ENCODE results near the gene SIDT2.
"Not testable (repeated sequence)": the region's sequence is repeated elsewhere in the genome, so short reads cannot be mapped to it uniquely, and the experiment has no call there.

Gene SIDT2

DNA sequence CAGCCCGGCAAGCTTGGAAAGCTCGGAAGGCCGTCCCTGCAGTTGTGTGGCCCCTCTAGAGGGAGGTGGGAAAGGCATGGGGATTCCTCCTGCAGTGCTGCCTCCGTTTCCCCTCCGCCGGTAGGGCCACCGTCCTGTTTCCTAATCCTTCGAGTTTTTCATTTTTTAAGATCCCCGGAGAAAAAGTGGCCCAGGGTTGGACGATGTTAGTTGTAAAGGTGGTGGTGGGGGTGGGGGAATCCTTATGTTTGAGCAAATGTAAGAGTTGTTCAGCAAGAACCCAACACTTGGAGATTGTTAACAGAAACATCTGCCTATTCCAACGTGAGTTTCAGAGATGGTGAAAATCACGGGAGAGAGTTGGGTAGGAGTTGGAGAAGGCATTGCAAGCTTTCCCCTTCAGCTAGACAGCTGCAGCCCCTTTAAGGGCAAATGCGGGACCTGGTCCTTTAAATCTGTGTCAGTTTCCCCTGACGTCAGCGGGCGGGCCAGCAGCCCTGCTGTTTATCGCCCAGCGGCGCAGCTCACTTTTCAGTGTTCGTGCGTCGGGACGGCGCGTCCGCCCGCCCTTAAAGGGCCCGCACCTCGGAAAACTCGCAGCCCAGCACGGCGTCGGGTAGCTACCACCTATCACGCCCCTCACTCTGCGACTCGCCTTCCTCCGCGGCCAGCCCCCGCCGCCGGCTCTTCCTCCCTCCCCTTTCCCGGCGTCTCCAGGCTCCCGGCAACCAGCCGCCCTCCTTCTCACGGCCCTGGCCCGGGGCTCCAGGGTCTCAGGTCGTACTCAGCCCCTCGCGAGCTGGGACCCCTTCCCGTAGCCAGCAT is at the start of gene SIDT2:
SIDT2 (plus strand) TSS at position 534 of the 825 bp plus-strand sequence. CDS start 521 bp downstream, outside the sequence.
- DNase-seq (ENCODE audit: low spot score) = peak; percentile 84

DNA sequence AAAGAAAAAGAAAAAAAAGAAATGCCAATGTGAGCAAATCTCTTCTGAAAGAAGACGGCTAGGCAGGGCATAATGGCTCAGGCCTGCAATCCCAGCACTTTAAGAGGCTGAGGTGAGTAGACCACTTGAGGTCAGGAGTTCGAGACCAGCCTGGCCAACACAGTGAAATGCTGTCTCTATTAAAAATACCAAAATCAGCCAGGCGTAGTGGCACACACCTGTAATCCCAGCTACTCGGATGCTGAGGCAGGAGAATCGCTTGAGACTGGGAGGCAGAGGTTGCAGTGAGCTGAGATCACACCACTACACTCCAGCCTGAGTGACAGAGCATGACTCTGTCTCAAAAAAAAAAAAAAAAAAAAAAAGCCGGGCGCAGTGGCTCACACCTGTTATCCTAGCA is 48.1 kb upstream of the SIDT2 start:
- not testable (repeated sequence) for DNase-seq (ENCODE audit: low spot score)

DNA sequence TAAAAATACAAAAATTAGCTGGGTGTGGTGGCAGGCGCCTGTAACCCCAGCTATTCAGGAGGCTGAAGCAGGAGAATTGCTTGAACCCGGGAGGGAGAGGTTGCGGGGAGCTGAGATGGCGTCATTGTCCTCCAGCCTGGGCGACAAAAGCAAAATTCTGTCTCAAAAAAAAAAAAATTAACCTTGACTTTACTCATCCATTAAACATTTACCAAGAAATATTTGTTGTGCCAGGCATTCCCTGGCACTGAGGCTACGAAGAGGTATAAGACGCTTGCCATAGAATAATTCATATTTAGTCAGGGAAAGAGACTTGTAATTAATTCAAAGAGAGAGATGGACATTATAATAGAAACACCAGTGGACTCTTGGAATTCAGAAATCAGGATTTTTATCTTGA is 47.7 kb upstream of the SIDT2 start:
- DNase-seq (ENCODE audit: low spot score) = no peak

DNA sequence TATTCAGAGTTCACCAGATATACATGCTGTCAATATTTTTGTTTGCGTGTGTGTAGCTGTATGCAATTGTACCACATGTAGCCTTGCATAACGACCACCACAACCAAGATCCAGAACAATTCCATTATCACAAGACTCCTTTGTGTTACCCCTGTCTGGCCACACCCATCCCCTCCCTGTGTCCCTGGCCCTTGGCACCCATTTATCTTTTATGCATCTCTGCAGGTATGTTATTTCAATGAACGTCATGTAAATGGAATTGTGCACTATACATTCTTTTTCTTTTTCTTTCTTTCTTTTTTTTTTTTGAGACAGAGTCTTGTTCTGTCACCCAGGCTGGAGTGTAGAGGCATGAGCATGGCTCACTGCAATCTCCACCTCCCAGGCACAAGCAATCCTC is 44.1 kb upstream of the SIDT2 start:
- no peak for DNase-seq (ENCODE audit: low spot score)

DNA sequence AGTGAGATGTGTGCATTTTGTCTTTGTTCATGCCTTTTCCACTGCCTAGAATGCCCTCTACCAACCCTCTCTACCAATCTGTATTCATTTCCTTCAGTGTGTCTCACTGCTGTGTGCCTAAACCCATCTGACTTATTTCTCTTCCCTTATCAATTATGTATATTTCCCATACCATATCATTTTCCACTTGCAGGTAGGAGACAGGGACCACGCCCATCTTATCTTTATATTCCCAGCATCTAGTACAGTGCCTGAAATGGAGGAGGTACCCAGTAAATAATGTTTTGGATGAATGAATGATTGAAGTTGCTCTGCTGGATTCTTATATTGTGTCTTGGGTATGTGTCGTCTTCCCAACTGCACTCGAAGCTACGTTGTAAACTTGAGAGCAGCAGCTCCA is 43.6 kb upstream of the SIDT2 start:
- DNase-seq (ENCODE audit: low spot score) = not testable (repeated sequence)

DNA sequence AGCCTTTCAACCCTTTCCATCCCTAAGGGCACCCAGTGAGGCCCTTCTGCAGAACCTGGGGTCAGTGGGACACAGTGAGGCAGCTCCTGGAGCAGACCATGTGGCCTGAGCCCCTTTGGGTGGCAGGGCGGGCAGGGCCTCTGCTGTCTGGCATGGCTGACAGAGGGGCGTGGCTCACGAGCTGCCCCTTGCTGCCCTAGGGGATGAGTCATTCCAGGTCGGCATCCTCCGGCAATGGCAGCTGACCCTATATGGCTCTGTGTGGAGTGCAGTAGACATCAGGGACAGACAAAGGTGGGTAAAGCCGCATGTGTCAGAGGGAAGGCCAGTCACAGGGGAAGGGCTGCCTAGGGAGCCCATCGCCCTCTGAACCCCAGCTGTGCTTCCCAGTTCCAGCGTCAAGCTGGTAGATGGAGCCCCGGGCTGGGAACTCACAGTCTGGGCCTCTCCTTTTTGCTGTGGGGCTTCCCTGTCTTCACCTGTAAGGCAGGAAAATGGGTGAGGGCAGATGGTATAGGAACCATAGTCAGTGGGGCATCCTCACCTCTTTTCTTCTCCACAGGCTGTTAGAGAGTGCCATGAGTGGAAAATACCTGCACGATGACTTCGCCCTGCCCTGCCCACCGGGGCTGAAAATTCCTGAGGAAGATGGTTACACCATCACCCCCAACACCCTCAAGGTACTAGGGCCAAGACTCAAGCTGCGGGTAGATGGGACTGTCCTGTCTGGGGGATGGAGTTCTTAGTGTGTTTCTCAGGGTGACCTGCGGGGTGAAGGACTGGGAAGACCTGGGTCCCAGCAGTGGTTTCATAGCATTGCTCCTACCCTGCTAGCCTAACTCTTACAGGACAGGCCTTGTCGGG is 41.1 kb upstream of the SIDT2 start:
- not testable (repeated sequence) for DNase-seq (ENCODE audit: low spot score)

DNA sequence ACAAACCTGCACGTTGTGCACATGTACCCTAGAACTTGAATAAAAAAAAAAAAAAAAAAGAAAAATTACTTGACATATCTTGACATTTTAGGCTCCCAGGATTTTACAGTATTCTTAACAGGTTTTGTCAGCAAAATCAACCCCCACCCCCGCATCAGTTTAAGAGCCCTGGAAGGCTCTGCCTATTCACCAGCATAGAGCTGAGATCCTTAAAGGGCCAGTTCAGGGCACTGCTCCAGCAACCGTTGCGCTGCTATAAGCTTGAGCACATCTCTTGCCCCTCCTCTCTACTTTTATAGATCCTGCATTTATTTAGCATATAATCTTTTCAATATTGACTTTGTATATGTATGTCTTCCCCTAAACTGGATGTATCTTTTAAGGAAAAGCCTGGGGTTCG is 35.2 kb upstream of the SIDT2 start:
- peak; percentile 14 for DNase-seq (ENCODE audit: low spot score)

DNA sequence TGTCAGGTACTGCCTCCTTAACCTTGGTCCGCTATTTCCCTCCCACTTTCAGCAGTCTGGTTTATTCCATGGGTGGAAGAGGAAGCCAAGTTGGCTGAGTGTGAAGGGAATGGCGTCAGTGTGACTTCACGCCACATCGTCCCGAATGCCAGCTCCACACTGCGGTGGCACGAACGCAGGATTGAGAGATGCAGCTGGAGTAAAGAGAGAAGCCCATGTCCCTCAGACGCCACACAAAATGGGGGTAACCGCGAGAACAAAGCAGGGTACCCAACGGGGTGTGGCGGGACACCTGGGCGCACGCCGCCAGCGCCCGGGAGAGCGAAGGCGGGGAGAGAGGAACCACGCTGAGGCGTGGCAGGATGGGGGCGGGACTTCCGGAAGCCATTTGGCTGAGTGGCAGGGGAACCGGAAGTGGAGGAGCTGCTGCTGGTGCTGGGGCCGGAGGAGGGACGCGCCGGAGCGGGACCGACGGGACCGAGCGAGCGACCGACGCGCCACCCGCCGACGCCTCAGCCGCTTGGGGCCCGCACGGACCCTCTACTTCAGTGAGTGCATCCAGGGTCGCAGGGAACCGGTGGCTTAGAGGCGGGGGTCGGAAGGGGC is 34.6 kb upstream of the SIDT2 start, which contains the start of gene PAFAH1B2:
PAFAH1B2 (plus strand) TSS at position 417 of the 606 bp plus-strand sequence. CDS start 8,161 bp downstream, outside the sequence.
- DNase-seq (ENCODE audit: low spot score) = peak; percentile 95

GRCh38 chr11:117144477-117145392 is 33.8 kb upstream of the SIDT2 start:
- peak; percentile 20 for DNase-seq (ENCODE audit: low spot score)

DNA sequence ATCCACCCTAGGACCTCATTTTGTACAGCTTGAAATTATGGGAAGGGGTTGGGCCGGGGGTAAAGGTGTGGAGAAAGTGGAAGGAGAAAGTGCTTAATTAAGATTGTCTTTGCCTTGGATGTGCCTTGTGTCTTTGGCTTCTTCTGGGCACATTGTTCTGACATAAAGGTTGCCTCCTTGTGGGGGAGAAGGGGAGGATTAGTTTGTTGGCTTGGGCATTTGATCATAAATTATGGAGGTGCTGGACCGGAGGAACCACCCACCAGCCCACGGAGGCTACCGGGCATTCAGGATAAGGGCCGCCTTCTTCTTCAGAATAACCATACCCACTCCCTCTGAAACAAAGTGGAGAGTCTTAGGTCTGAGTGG is 33.2 kb upstream of the SIDT2 start:
- DNase-seq (ENCODE audit: low spot score) = no peak

- no peak for DNase-seq (ENCODE audit: low spot score)
These were observed 32.0 kb upstream of the SIDT2 start for GRCh38 chr11:117146521-117146920.

- DNase-seq (ENCODE audit: low spot score) = no peak
These were observed 26.5 kb upstream of the SIDT2 start for GRCh38 chr11:117152066-117152465.

DNA sequence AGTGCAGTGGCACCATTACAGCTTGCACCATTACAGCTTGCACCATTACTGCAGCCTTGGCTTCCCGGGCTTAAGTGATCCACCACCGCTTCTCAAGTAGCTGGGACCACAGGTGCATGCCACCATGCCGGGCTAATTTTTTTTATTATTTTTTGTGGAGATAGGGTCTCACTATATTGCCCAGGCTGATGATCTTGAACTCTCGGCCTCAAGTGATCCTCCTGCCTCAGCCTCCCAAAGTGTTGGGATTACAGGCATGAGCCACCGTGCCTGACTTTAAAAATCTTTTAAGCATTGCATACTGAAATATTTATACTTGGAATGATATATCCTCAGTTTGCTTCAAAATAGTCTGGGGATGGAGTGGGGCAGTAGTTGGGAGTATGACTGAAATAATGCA is 24.1 kb upstream of the SIDT2 start:
- no peak for DNase-seq (ENCODE audit: low spot score)

DNA sequence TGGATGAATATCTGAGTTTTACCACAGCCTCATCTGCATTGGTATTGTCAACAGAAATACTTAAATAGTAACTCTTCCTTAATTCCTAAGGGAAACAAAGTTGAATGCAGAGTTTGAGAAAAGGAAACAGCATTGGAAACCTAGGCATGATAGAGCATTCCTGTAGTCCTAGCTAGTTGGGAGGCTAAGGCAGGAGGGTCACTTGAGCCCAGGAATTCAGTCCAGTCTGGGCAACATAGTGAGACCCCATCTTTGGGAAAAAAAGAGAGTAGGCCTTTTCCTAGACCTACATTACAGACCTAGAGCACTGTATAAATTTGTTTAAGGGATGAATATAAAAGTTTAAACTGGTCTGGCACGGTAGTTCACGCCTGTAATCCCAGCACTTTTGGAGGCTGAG is 21.0 kb upstream of the SIDT2 start:
- DNase-seq (ENCODE audit: low spot score) = no peak

DNA sequence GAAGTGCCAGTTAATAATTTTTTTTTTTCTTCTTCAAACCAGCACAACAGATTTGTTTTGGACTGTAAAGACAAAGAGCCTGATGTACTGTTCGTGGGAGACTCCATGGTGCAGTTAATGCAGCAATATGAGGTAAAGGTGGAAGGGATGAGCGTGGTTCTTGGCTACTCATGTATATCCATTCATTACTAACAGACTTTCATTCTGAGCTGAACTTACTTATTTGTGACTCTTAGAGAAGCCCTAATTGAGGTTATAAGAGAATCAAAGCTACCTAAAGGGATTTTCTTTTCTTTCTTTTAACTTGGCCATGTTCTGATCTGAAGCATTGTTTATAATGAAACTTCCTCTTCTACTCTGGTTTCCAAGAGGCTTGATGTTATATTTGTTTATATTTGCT is 18.7 kb upstream of the SIDT2 start:
- no peak for DNase-seq (ENCODE audit: low spot score)

GRCh38 chr11:117160826-117161225 is 17.7 kb upstream of the SIDT2 start:
- no peak for DNase-seq (ENCODE audit: low spot score)

- DNase-seq (ENCODE audit: low spot score) = no peak
These were observed 12.1 kb upstream of the SIDT2 start for GRCh38 chr11:117166491-117166890.

- no peak for DNase-seq (ENCODE audit: low spot score)
These were observed 8.8 kb upstream of the SIDT2 start for GRCh38 chr11:117169736-117170135.

- no peak for DNase-seq (ENCODE audit: low spot score)
These were observed 8.3 kb upstream of the SIDT2 start for GRCh38 chr11:117170210-117170609.

DNA sequence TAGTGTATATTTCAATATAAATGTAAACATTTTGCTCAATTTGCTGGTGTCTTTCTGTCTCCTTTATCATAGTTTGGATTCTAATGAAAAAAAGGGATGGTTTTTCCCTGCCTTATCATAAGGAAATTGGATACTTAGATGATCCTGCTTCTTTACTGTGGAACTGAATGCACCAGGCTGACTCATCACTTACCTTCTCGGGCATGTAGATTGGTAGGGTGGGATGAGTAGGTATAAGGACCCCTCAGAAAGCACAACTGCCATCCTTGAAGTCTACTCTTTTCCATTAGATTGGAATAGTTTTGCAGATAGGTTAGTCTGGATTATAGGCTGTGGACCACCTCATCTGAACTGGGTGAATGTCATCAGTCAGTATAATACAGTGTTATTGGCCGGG is 7.5 kb upstream of the SIDT2 start:
- no peak for DNase-seq (ENCODE audit: low spot score)

DNA sequence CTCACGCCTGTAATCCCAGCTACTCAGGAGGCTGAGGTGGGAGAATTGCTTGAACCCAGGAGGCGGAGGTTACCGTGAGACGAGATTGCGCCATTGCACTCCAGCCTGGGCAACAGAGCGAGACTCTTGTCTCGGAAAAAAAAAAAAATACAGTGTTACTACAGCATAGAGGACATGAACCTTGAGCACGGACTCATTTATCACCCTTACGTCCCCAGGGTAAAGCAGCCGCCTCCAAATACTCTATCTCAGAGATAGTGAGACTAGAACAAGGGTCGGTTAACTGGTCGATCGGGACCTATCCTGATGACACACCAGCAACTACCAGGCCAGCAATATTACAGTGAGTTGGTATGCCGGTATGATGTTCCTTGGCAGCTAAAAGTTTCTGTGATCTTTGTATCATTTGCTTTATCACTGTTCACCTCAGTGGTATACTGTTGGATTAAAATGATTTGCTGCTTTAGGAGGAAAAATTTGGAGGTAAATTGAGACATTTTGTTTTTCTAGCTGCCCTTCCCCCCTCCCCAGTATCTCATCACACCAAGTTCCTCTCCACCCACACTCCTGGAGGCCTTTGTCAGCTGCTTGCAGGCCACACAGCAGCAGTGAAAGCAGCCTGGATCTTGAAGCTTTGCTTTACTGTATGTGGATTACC is 7.0 kb upstream of the SIDT2 start:
- no peak for DNase-seq (ENCODE audit: low spot score)

All from CD4-positive, alpha-beta T cell treated with Interleukin-15 for 4 hours (primary cell).